ENCODE data around the gene IQSEC1.
A peak's percentile ranks its signal among the peaks of the same experiment; 100 is the strongest.

Gene IQSEC1

DNA sequence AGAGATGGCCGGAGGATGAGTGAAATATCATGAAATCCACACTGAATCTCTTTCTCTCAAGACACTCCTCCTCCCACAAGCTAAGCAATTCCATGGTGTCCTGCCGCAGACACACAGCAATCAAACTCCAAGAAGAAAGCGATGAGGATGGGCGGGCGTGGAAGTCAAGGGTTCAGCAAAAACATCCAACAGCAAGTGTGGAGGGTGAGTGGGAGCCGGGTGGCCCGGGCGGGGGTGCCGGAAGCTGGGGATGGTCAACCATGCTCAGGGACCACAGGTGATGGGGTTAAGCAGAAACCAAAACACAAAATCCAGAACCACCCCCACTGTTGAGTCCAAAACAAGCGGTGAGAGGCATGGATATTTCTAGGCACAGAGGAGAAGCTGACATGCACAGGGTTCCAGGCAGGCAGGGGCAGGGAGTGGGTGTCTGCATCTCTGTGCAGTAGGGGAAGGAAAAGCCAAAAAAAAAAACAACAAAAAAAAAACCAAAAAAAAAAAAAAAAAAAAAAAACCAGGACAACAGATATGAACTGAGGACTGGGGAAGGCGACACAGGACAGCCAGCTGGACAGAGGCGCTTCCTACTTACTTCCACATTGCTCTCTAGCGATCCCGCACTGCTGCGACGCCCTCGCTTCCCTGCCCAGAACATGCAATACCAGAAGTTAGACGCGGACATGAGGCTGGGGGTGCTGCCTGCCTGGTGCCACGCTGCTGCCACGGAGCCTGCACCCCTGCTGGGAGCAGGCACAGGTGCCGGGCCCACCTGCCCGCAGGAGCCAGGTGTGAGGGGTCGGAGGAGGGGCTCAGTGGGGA is 170.8 kb downstream of the IQSEC1 start:
- no peak for DNase-seq

DNA sequence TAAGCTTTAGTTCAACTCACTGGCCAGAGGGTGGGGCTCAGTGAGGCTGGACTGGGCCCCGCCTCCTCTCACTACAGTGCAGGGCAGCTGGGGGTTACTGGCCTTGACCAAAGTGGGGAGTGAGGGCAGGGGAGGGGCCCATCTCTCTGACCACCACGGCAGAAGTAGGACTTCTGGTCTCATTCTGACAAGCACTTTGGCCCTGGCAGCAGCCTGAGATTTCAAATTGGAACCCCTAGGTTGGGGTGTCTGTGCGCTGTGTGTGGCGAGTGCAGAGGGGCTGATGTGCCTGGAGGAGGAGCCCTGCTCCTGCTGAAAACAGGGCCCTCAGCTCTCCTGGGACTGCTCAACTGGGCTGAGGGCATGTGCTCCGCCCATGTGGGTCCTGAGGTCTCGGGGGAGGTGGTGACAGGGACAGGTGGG is 171.6 kb downstream of the IQSEC1 start:
- DNase-seq: no peak

DNA sequence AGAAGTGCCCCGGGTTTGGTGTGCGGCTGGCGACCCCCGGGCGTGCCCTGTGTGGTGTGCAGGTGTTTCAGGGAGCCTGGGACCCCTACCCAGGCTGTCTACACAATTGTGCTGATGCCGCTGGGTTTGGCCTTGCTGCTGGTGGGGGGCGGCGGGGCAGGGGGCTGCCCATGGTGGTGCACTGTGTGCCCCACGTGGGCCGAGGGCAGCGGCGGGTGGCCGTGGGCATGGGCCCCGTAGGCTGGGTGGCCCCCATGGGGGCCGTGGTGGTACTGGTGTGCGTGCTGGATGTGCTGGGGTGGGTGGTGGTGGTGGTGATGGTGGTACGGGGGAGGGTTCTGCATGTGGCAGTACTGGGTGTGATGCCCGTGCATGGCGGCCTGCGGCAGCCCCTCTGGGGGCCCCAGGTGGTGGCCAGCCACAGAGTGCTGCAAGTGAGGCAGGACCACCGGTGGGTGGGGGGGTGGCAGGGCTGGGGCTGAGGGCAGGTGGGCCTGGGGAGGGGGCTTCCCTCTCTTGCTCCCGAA is 172.3 kb downstream of the IQSEC1 start:
- DNase-seq: no peak

DNA sequence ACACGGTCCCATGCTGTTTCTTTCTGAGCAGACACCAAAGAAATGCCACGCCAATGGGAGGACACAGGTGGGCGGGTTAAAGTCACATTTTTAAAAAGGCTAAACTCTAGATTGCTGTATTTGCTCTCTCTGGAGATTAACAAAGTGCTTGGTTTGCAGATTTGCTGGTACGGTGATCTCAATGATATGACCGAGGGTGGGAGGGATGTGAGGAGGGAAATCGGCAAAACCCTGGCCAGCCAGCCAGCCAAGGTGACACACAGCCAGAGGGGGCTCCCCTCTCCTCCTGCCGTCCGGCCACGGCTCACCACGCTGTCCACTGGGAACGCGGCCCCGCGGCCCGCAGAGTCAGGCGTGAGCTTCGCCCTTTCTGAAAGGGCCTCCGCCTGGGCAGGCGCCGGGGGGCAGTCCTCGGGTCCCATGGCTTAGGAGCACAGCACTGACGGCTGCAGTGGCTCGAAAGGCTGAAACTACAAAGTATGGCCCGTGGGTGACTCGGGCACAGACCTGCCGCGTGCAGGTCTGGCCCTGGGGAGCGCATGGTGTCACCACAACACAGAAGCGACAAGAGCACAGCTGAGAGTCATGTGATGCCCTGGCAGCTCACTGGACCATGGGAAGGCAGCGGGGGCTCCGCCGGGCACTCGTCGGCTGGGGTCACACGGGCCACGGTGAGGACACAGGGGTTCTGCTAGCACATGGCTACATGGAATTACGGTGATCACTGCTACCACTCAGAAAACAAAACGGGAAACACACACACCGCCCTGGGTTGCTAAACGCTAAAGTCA is 174.1 kb downstream of the IQSEC1 start:
- no peak for DNase-seq

DNA sequence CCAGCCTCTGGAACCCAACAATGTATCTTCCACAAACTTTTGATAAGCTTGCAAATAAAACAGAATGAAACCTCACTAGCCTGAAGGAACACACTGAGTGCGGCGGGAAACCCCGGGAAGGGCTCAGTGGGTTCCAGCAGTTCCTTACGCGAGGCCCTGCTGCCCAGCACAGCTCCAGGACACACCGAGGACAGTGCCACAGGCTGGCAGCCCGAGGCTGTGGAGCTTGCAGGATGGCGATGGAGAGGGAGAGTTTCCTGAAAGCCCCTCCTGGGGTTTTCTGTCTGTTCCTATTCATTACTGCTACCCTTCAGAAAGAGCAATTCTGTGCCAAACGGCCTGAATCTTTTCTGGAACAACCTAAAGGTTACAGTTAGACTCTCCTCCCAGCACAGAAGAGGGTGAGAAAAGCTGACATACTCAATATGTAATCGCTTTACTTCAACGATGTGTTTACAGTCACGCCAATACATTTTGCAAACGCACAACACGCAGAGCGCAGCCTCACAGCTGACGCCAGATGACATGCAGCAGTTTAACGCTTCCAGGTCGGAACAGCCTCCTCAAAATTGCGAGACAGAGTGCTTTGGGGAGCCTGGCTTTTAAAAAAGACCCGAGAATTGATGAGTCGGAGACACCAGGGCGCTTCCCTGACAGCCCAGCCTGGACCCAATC is 174.8 kb downstream of the IQSEC1 start:
- DNase-seq: no peak

DNA sequence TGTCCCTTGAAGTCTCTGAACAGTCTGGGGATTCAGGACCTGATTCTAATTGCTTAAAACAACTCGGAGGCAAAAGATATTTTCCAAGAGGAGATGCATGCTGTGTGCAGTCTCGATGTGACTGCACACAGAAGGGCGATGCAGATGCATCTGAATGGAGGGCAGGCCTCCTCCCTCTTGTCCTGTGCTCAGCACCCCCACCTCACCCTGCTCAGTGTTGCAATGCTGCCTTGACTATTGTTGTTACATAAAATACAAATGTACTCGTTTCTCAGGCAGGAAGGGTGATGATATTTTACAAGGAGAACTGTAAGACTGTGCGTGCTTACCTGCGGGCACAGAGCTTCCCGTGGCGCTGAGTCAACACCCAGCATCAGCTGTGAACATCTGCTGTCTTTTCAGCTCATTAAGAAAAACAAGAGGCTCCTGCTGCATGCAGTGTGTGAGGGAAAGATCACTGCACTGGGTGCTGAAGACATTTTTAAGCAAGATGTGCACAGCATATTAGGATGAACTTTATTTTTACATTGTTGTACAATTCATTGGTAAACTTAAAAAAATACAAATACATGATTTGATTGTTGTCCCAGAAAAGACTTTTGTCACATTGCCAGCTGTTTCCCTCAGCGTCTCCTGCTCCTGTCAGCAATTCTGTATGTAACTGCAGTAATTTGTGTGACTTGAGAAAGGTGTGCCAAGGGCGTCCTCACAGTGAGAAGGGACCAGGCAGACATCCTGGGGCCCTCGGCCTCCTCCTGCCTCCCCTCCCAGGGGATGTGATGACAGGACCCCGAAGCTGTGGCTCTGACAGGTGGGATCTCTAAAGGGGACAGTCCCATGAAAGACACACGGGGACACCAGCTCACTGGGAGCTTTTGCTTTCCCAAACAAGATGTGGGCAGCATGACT is 175.6 kb downstream of the IQSEC1 start:
- no peak for DNase-seq

DNA sequence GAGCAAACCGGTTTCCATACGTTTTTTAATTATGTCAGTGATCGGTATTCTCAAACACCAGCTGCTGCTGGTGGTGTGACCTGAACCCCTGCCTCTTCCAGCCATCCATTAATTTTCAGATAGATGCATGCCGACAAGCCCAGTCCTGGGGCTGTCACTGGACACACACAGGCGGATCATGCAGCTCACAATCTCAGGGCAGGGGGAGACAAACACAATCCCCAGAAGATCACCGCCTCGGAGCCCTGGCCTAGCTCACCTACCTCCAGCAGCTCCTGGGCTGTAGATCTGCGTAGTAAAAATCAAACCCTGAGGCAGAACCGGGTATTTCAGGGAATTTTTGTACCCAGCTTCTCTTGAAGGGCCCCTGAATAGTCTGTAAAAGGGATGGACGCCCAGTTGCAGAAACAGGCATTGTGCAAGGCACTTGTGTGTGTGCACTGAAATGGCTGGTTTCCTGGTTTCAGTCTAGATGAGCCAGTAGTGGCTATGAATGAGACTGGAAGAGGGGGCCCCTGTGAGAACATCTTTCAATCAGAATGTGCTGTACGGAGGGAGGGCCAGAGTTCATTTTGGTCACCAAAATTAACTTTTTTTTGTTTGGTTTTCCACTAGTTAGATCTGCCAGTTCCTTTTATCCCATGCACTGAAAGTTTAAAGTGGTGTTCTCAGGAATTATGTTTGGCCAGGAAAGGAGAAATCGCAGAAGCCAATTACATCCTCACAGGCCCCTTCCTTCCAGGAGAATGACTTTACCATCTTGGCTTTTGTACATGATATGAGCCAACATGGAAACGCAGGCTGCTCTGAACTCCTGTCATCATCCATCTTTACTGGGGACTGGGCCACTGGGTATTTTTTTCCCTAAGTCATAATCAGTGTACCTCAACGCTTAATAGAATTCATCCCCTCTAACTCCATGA is 176.9 kb downstream of the IQSEC1 start:
- DNase-seq: no peak

DNA sequence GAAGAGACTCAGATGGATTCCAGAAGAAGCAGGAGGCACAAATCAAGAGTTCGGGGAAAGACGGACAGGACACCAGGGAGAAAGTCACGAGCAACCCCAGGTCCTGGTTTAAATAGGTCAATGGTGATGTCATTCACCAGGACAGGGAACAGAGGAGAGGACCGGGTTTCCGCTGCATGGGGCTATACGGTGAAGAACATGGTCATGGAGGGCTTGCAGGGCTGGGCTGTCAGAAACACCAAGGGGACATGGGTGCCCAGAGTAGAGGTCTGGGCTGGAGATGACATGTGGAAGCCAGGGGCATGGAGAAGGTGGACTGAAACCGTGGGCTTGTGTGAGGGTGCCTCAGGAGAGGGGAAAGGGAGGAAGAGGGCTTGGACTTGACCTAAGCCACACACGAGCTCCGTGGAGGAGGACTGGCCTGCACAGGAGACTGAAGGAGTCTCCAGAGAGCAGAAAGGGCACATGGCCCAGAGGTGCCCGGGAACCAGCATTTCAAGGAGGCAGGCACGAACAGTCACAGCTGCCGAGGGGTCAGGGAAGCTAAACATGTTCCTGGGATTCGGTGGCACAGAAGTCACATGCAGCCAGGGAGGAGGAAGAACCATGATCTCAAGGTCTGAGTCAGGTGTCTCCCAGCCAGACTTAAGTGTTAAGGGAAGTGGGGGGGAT is 177.7 kb downstream of the IQSEC1 start:
- no peak for DNase-seq

DNA sequence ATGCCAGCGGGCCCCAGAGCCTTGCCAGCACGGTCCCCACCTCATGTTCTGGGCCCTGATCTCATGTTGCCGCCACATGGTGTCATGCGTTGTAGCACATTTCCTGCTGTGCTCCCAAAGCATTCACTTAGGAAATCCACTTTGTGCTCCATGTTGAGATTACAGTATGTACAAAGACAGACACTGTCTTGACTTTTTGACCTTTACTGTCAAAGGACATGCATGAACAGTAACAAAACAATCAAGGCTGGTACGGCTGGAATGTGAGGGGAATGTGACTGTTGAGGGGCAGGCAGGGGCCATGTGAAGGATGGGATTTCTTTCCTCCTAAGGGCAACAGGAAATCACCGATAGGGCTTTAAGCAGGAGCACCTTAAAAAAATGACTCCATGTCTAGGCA is 178.6 kb downstream of the IQSEC1 start:
- no peak for DNase-seq

DNA sequence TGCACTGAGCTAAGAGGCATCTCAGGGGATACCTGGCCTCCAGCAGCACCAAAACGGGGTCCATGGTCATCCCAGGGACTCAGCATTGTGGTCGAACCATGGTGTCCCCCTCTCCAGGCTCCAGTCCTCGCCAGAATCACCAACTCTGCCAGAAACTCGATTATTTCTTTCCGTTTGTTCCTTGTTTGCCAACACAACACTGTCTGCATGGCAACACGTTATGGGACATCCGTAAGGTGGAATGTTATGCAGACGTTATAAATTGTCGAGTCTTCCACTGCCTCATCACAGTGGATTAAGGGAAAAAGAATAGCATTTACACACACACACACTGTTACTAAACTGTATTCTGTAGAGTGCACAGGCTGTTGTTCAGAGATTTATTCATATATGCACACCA is 179.4 kb downstream of the IQSEC1 start:
- no peak for DNase-seq

DNA sequence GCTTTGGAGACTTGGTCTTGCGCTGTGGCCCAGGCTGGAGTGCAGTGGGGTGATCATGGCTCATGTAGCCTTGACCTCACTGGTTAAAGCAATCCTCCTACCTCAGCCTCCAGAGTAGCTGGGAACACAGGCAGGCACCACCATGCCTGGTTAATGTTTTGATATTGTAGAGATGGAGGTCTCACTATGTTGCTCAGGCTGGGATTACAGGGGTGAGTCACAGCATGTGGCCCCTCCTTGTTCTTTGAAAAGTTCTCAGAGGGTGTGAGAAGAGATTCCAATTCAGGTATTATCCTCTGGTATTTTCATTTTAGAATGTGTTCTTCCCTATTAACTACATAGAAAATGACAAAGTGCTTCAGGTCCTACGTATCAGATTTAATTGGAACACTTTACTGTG is 180.0 kb downstream of the IQSEC1 start:
- no peak for DNase-seq

DNA sequence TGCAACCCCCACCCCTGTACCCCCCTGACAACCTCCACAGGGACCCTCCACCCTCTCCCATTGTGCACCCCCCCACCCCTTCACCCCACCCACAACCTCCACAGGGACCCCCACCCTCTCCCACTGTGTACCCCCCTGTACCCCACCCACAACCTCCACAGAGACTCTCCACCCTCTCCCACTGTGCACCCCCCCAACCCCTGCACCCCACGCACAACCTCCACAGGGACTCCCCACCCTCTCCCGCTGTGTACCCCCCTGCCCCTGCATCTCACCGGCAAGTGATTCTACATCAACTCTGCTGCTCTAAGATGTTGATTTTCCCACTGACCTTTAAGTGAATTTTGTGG is 180.4 kb downstream of the IQSEC1 start:
- DNase-seq: no peak

DNA sequence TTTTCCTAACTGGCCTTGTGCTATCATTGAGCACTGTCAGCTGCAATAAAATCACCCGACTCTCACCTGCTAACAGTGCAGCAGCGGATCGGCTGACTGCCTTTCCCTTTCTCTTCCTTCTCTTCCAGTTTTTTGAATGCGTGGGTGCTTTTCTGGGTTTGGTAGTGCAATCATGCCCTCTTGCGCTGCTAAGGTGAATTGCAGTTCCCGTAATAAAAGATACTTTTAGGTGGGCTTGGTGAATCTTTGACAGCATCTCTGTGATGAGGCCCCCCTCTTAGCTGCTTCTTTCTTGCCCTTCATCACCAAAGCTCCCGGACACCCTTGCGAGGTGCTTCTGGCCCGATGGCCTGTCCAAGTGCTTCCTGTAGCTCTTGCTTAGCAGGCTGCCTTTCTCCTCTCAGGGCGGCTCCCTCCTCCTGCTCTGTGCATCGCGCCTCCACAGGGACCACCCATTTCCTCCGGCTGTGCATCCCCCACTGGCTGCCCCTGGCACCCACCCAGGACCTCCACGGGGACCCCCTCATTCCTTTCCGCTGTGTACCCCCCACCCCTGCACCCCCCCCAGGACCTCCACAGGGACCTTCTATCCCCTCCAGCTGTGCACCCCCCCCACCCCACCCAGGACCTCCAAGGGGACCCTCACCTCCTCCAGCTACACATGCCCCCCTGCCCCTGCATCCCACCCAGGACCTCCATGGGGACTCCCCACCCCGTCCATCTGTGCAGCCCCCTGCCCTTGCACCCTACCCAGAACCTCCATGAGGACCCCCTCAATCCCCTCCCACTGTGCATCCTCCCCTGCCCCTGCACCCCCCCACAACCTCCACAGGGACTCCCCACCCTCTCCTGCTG is 181.0 kb downstream of the IQSEC1 start:
- DNase-seq: peak; percentile 72

DNA sequence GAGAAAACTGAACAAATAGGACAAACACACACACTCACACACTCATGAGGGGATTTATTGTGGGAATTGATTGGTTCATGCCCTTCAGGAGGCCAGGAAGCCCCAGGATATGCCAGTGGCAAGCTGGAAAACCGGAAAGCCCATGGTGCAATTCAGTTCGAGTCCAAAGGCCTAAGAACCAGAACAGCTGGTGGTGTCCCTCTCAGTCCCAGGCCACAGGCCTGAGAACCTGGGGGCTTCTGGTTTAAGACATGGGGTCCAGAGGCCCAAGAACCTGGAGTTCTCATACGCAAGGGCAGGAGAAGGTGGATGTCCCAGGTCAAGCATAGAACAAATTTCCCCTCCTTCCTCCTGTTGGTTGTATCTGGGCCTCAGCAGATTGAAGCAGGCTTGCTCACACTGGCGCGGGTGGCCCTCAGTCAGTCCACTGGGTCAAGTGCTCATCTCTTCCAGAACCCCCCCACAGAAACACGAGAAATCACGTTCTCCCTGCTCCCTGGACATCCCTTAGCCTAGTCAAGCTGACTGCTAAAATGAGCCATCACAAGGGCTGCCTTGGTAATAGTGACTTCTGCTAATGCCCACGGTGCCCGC is 181.7 kb downstream of the IQSEC1 start:
- no peak for DNase-seq

DNA sequence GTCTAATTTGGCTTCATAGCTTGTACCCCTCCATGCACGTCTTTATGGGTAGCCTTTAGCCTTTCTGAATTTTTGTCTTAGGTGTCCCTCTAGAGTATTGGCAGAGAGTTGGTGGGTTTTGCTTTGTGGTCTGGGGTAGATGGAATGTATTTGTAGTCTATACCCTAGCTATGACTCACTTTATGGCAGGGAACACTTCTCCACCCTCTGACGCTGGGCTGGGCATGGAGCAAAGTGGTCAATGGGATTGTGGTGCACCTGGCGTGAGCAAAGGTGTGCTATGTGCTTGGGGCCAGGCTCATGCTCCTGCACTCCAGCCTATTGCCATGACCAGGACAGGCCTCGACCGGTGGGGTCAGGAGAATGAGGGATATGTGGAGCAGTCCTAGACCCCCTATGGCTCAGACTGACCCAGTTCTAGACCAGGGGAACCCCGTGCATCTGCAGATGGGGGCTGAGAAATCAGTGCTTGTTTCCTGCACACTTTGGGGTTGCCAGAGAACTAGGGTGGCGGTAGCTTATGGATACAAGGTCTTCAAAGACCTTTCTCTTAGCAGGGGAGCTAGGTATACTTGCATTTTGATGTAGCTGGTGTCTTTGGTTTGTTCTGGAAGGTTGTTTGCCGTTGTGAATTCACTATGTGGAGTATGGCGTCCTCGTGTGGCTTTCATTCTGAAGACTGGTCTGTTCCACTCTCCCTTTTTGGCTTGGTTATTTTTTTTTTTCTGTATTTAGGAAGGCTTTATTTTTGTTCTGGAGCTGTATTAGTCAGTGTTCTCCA is 182.4 kb downstream of the IQSEC1 start:
- DNase-seq: no peak

DNA sequence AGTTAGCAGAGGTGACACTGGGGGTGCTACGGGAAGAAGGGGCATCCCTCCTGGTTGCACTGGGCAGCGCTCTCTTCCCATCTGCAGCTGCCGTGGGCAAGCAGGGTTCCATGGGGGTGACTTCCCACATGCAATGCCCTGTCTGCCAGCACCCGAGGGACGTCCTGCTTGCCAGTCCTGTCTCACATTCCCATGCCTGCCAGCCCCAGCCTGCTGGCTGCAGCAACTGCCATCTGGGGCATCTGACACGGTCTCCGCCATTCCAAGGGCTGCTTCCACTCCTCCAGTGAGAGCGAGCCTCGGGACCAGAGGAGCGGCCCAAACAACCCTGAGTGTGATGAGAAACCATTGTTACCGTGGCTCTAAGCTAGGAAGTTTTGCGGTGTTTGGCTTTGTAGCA is 186.5 kb downstream of the IQSEC1 start:
- no peak for DNase-seq

DNA sequence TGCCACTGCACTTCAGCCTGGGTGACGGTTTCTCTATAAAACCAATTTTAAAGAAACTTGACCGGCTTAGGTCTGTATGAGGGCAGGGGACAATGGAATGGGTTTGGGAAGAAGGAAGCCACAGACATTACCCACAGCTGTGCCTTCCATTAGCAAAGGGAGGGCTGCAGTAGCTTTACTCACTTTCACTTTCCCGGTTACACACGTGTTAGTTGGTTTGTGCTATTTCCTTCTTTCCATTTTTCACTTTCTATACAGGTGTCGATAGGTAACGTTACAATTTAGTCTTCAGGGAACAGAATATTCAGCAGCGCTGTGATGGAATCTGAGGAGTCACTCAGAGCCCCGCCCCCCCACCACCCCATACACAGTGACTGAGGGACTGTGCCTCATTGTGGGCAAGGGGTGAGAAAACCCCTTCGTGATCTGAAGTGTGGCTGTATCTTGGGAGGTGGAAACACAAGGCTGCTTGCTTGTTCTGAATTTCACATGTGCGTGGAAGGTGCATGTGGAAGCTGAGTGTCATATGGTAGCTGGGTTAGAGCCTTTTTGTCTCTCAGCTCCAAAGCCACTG is 187.0 kb downstream of the IQSEC1 start:
- DNase-seq: no peak

DNA sequence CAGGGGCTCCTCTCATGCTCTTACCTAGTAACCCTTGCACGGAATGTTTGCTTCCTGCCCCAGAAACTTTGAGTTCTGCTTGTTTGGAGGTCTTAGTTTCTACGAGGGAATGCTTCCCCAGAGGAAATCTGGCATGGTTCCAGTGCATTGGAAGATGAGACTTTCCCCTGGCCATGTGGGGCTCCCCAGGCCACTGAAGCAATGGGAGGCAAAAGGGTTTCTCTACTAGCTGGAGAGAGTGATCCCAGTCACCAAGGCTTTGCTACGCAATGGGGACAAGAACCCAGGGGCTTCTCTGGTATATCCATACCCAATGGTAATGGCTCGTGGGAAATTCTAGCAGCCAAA is 187.7 kb downstream of the IQSEC1 start:
- no peak for DNase-seq
